GM19035 (cell line): ENCODE data around the gene PHLPP1.

ENCODE experiments used
- ATAC-seq: cut with Tn5 transposase; IDR thresholded peaks from one replicate; pipeline ENCODE4 v1.9.1; 2021; ENCODE audit not compliant: unreplicated experiment

Gene PHLPP1

GRCh38 chr18:62998443-62998842 lies 283.1 kb downstream of the PHLPP1 start:
- ATAC-seq: no peak

GRCh38 chr18:62999392-62999791 lies 284.1 kb downstream of the PHLPP1 start:
- ATAC-seq: no peak

GRCh38 chr18:62999921-63000320 lies 284.6 kb downstream of the PHLPP1 start:
- ATAC-seq: no peak

- no peak for ATAC-seq
Observed at GRCh38 chr18:63000839-63001238, 285.5 kb downstream of the PHLPP1 start.

GRCh38 chr18:63001861-63002260 lies 286.5 kb downstream of the PHLPP1 start:
- no peak for ATAC-seq

- ATAC-seq: no peak
Observed at GRCh38 chr18:63002305-63002704, 287.0 kb downstream of the PHLPP1 start.

GRCh38 chr18:63002803-63003445 lies 287.6 kb downstream of the PHLPP1 start:
- no peak for ATAC-seq

GRCh38 chr18:63003899-63004298 lies 288.6 kb downstream of the PHLPP1 start:
- ATAC-seq: no peak

GRCh38 chr18:63004466-63005089 lies 289.2 kb downstream of the PHLPP1 start:
- ATAC-seq: no peak

- no peak for ATAC-seq
Observed at GRCh38 chr18:63005306-63005705, 290.0 kb downstream of the PHLPP1 start.

GRCh38 chr18:63007231-63007630 lies 291.9 kb downstream of the PHLPP1 start:
- no peak for ATAC-seq

GRCh38 chr18:63016270-63016669 lies 300.9 kb downstream of the PHLPP1 start:
- peak; percentile 52 for ATAC-seq

- ATAC-seq: no peak
Observed at GRCh38 chr18:63017076-63017475, 301.7 kb downstream of the PHLPP1 start.

GRCh38 chr18:63017977-63018376 lies 302.6 kb downstream of the PHLPP1 start:
- no peak for ATAC-seq

GRCh38 chr18:63022429-63023022 lies 307.2 kb downstream of the PHLPP1 start:
- ATAC-seq: no peak

- ATAC-seq: no peak
Observed at GRCh38 chr18:63025251-63026090, 310.1 kb downstream of the PHLPP1 start.

- ATAC-seq: no peak
Observed at GRCh38 chr18:63028380-63028779, 313.0 kb downstream of the PHLPP1 start.
